BJ (cell line): ENCODE data around the gene TANC1. TPM values are rescaled to one million over a fixed set of nuclear protein-coding genes. Genes with fewer than 3 reads are reported as not detected.

ENCODE experiments used
- CTCF ChIA-PET: fragments of 350-600 bp; formaldehyde crosslinking; extraction: SDS; loops from one replicate; lab custom pipeline; 2021; ENCODE audit warnings: antibody characterized with exemption, inconsistent platforms; lab: Yijun Ruan, JAX
- POLR2A ChIA-PET: fragments of 300-600 bp; sonication (Branson Sonifier 250); formaldehyde crosslinking; extraction: SDS; loops from one replicate; lab custom pipeline; 2021; ENCODE audit warnings: antibody characterized with exemption; lab: Charles Lee
- DNase-seq: peaks from one replicate; pipeline ENCODE4 v3.0.0-alpha.2; 2011; ENCODE audit warnings: low read depth
- H3K27me3 ChIP-seq: 2 replicates; pipeline ENCODE4 v1.6.0; 2011; ENCODE audit warnings: low read length; ENCODE audit not compliant: control insufficient read depth, insufficient read depth
- H3K36me3 ChIP-seq: 2 replicates; pipeline ENCODE4 v1.5.1; 2011; ENCODE audit warnings: low read length; ENCODE audit not compliant: control insufficient read depth, insufficient read depth
- H3K4me3 ChIP-seq: 2 replicates; pipeline ENCODE4 v1.5.1; 2011; ENCODE audit warnings: low read depth, mild to moderate bottlenecking, control low read depth, low read length
- CTCF ChIP-seq: IDR thresholded peaks from 2 replicates; pipeline ENCODE4 v1.5.1; 2011; ENCODE audit warnings: low read depth, mild to moderate bottlenecking, control low read depth, inconsistent platforms, low read length, moderate library complexity; ENCODE audit not compliant: insufficient read depth
- polyA plus RNA-seq: library from polyadenylated mRNA; depleted of rRNA; stranded (reverse); fragments of >200 nt; gene quantifications from 2 replicates; pipeline ENCODE4 v1.2.3, GENCODE V29; 2011

The TANC1 gene
- polyA plus RNA-seq, 1 experiment = 22.0 TPM

- no peak for DNase-seq
- no peak for TF ChIP-seq CTCF
- no peaks in the 10 kb centered on the region for H3K27me3 ChIP-seq
- CTCF ChIA-PET = interaction anchor here (1.3 kb wide), 2 partner anchors 35 to 87 kb away, joined by 3 read pairs; no protein-coding TSS in a partner anchor
- no peaks in the 10 kb centered on the region; the same call in 1 of the 2 replicates for H3K36me3 ChIP-seq
- POLR2A ChIA-PET = interaction anchor here (0.6 kb wide), 2 partner anchors 21 to 30 kb away, joined by 4 to 5 read pairs; no protein-coding TSS in a partner anchor
- H3K4me3 ChIP-seq = no peak overlapping the region
These were observed 97.5 kb downstream of the TANC1 start for GRCh38 chr2:159065891-159066290.

- Histone ChIP-seq H3K27me3 (no peaks in the 10 kb centered on the region), H3K4me3 (no peak overlapping the region), H3K36me3 (no peaks in the 10 kb centered on the region)
- TF ChIP-seq CTCF = no peak
- DNase-seq = no peak
- ChIA-PET POLR2A (no interaction called here), CTCF (no interaction called here)
These were observed 98.2 kb downstream of the TANC1 start for GRCh38 chr2:159066541-159067156.

GRCh38 chr2:159067971-159068370 is 99.5 kb downstream of the TANC1 start:
- ChIA-PET POLR2A (no interaction called here), CTCF (no interaction called here)
- Histone ChIP-seq H3K36me3 (no peaks in the 10 kb centered on the region), H3K27me3 (no peaks in the 10 kb centered on the region), H3K4me3 (no peak overlapping the region)
- no peak for TF ChIP-seq CTCF
- DNase-seq = no peak

GRCh38 chr2:159069229-159069628 is 100.8 kb downstream of the TANC1 start:
- no peak for DNase-seq
- ChIA-PET POLR2A (no interaction called here), CTCF (no interaction called here)
- Histone ChIP-seq H3K36me3 (no peaks in the 10 kb centered on the region), H3K4me3 (no peak overlapping the region), H3K27me3 (no peaks in the 10 kb centered on the region)
- TF ChIP-seq CTCF = no peak

GRCh38 chr2:159070235-159070634 is 101.8 kb downstream of the TANC1 start:
- POLR2A ChIA-PET = interaction anchor here (1.3 kb wide), 1 partner anchor 13 kb away, joined by 3 read pairs; no protein-coding TSS in a partner anchor
- Histone ChIP-seq H3K27me3 (no peaks in the 10 kb centered on the region), H3K36me3 (no peaks in the 10 kb centered on the region), H3K4me3 (no peak overlapping the region)
- CTCF ChIA-PET = interaction anchor here (0.7 to 1.6 kb wide), 5 partner anchors 22 to 103 kb away, joined by 3 to 5 read pairs (median 3); no protein-coding TSS in a partner anchor
- TF ChIP-seq CTCF = no peak
- no peak for DNase-seq
